ENCODE measurements around the gene DSCAM. TPM values are rescaled to one million over a fixed set of nuclear protein-coding genes. Genes with fewer than 3 reads are reported as not detected.

DSCAM gene
- total and polyA plus RNA-seq, 4 donors = 0.02 to 0.25 (median 0.09) TPM

DNA sequence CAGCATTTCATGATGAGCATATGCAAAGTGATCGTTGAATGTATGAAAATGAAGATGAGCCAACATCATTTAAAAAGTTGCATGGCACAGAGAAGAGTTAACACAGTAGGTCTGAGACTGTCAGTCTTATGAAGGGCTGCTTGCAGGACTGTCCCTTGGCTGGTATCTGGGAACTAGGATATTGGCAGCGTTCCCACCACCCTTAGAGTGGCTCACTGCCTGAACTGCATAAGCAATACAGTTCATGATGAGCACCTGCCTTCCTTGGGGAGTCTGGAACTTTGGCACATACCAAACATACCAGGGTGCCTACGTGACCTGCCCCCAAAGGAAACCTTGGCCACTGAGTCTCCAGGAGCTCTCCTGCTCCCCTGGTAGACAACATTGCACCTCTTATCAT, 161.8 kb downstream of the DSCAM start:
- Histone ChIP-seq H3K9me3 (ENCODE audit: control insufficient read depth in 4 of 4, insufficient read depth in 3 of 4, low read length in 3 of 4) (peaks cover 0 to 9% (median 0%) of the 10 kb centered on the region in 4 donors), H3K4me3 (no peak overlapping the region), H3K36me3 (ENCODE audit: control insufficient read depth in 4 of 4, insufficient read depth in 4 of 4, low read length in 4 of 4) (no peaks in the 10 kb centered on the region), H3K27me3 (ENCODE audit: control insufficient read depth in 3 of 3, insufficient read depth in 3 of 3, low read length in 2 of 3) (no peaks in the 10 kb centered on the region), H3K4me1 (ENCODE audit: control insufficient read depth in 5 of 5, insufficient read depth in 5 of 5, low read length in 5 of 5) (no peaks in the 10 kb centered on the region), H3K9ac (ENCODE audit: insufficient read depth in 1 of 2, low read length in 2 of 2) (no peak overlapping the region), H3K27ac (ENCODE audit: low read depth in 1 of 2, low read length in 1 of 2) (no peak overlapping the region)
- TF ChIP-seq, protein P1, sequence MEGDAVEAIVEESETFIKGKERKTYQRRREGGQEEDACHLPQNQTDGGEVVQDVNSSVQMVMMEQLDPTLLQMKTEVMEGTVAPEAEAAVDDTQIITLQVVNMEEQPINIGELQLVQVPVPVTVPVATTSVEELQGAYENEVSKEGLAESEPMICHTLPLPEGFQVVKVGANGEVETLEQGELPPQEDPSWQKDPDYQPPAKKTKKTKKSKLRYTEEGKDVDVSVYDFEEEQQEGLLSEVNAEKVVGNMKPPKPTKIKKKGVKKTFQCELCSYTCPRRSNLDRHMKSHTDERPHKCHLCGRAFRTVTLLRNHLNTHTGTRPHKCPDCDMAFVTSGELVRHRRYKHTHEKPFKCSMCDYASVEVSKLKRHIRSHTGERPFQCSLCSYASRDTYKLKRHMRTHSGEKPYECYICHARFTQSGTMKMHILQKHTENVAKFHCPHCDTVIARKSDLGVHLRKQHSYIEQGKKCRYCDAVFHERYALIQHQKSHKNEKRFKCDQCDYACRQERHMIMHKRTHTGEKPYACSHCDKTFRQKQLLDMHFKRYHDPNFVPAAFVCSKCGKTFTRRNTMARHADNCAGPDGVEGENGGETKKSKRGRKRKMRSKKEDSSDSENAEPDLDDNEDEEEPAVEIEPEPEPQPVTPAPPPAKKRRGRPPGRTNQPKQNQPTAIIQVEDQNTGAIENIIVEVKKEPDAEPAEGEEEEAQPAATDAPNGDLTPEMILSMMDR (IDR thresholded peaks at IDR 0.05; ENCODE audit: control extremely low read depth, extremely low read depth) = no peak
- 73 to 92% methylated on average over 3 of the region's 3 CpGs for WGBS, 2 donors
- DNase-seq = no peak
- no peak for ATAC-seq (ENCODE audit: insufficient read depth, low FRiP score)

DNA sequence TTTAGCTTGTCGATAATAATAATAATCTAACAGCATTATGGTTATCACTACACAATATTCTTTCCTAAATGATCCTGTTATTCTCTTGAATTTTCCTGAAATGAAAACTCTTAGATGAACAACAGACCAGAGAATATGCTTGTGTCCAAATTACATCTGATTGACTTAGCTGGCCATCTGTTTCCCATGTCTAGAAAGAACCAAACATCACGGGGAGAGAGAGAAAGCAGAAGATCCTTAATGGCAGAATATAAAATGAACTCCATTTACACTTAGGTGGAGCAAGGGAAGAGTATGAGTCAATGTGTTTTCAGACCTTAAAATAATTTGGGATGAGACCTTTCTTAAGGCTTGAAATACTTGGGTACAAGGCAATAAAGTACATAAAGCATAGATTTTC, 162.2 kb downstream of the DSCAM start:
- Histone ChIP-seq H3K27me3 (ENCODE audit: control insufficient read depth in 3 of 3, insufficient read depth in 3 of 3, low read length in 2 of 3) (no peaks in the 10 kb centered on the region), H3K36me3 (ENCODE audit: control insufficient read depth in 4 of 4, insufficient read depth in 4 of 4, low read length in 4 of 4) (no peaks in the 10 kb centered on the region), H3K9ac (ENCODE audit: insufficient read depth in 1 of 2, low read length in 2 of 2) (no peak overlapping the region), H3K27ac (ENCODE audit: low read depth in 1 of 2, low read length in 1 of 2) (no peak overlapping the region), H3K4me3 (no peak overlapping the region), H3K9me3 (ENCODE audit: control insufficient read depth in 4 of 4, insufficient read depth in 3 of 4, low read length in 3 of 4) (peaks cover 0 to 9% (median 0%) of the 10 kb centered on the region in 4 donors), H3K4me1 (ENCODE audit: control insufficient read depth in 5 of 5, insufficient read depth in 5 of 5, low read length in 5 of 5) (no peaks in the 10 kb centered on the region)
- no peak for ATAC-seq (ENCODE audit: insufficient read depth, low FRiP score)
- 81 to 93% methylated on average over 2 of the region's 2 CpGs for whole genome bisulfite sequencing, 2 donors
- TF ChIP-seq, protein P1 (IDR thresholded peaks at IDR 0.05; ENCODE audit: control extremely low read depth, extremely low read depth) = no peak
- DNase-seq = no peak

DNA sequence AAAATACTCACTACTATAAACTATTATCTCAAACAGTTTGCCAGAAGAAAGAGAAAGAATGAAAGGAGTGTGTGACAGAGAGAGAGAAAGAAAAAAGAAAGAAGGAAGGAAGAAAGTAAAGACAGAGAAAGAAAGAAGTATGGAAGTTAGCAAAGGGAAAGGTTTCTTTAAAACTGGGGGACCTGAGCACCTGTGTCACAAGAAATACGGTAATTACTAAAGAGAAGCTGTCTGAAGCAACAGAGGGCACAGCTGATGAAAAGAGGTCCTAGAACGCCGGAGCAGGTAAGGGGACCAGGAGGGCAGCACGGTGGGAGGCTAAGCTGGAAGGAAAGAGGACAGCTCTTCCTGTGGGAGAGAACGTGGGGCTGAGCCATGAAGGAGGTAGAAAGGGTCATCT, 163.6 kb downstream of the DSCAM start:
- no peak for DNase-seq
- H3K9ac ChIP-seq (ENCODE audit: insufficient read depth in 1 of 2, low read length in 2 of 2) = no peak overlapping the region
- H3K27ac ChIP-seq (ENCODE audit: low read depth in 1 of 2, low read length in 1 of 2) = no peak overlapping the region
- 83 to 93% methylated on average over 5 of the region's 5 CpGs for WGBS, 2 donors
- no peaks in the 10 kb centered on the region for H3K27me3 ChIP-seq (ENCODE audit: control insufficient read depth in 3 of 3, insufficient read depth in 3 of 3, low read length in 2 of 3)
- H3K4me3 ChIP-seq = no peak overlapping the region
- peaks cover 0 to 7% (median 0%) of the 10 kb centered on the region in 4 donors for H3K9me3 ChIP-seq (ENCODE audit: control insufficient read depth in 4 of 4, insufficient read depth in 3 of 4, low read length in 3 of 4)
- ATAC-seq (ENCODE audit: insufficient read depth, low FRiP score) = no peak
- TF ChIP-seq, protein P1 (IDR thresholded peaks at IDR 0.05; ENCODE audit: control extremely low read depth, extremely low read depth) = no peak
- no peaks in the 10 kb centered on the region for H3K4me1 ChIP-seq (ENCODE audit: control insufficient read depth in 5 of 5, insufficient read depth in 5 of 5, low read length in 5 of 5)
- H3K36me3 ChIP-seq (ENCODE audit: control insufficient read depth in 4 of 4, insufficient read depth in 4 of 4, low read length in 4 of 4) = no peaks in the 10 kb centered on the region

Data from lung (tissue), 12 donors.